ENCODE results near the gene MTHFD1L. TPM values are rescaled to one million over a fixed set of nuclear protein-coding genes. Genes with fewer than 3 reads are reported as not detected.
A peak's percentile ranks its signal among the peaks of the same experiment; 100 is the strongest.
"Not testable (repeated sequence)": the region's sequence is repeated elsewhere in the genome, so short reads cannot be mapped to it uniquely, and the experiment has no call there.

Gene MTHFD1L
- total RNA-seq, result 10 to 100 TPM; 13.0 to 19.1 TPM

DNA sequence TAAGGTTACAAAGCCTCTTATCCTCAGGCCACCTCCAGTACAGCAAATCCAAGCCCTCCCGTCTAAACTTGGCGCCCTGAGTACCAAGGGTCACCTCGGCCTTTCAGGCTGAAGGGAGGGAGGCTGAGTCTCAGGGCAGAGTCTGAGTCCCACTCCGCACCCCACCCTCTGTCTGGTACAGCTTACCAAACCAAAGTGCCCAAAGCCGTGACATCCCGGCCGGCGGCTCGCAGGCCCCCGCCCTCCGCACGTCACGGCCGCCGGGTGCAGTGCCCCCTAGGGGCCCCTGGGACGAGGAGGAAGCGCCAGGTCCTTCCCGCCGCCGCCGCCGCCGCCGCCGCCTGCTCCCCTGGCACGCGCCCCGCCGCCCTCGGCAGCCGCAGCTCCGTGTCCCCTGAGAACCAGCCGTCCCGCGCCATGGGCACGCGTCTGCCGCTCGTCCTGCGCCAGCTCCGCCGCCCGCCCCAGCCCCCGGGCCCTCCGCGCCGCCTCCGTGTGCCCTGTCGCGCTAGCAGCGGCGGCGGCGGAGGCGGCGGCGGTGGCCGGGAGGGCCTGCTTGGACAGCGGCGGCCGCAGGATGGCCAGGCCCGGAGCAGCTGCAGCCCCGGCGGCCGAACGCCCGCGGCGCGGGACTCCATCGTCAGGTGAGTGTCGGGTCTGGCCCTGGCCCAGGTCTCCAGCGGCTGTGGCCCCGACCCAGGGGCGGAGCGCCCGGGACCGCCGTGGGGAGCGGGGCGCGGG lies at the start of gene MTHFD1L:
MTHFD1L (plus strand) TSS at position 297 of the 741 bp plus-strand sequence; CDS start at position 418, 121 bp downstream.
- intact Hi-C loops (cut with DNase I), result no loop called here
- WGBS, 2 donors, result 0 to 1% methylated on average over 5 to 80 of the region's 82 CpGs

DNA sequence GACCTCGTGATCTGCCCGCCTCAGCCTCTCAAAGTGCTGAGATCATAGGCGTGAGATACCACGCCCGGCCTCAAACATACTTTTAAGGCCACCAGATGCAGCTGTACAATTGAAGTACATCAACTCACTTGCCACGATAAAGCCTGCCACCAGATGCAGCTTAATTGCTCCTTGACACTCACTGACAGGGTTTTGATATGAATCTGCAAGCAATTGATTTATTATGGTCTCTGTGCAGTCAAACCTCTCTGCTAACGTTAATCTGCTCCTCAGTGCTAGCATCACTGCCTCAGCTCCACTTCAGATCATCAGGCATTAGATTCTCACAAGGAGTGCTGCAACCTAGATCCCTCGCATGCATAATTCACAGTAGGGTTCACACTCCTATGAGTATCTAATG lies 48.9 kb upstream of the MTHFD1L start:
- intact Hi-C loops (cut with DNase I), result not testable (repeated sequence)

More for the DNA sequence above, at the start of gene MTHFD1L:
- Histone ChIP-seq H3K27me3 (no peaks in the 10 kb centered on the region), H3K9me3 (no peaks in the 10 kb centered on the region), H3K4me3 (peak within 1 kb of the TSS; percentile 58 to 77), H3K36me3 (replicated peaks in 1 of 2; ENCODE audit: insufficient read depth in 1 of 2, low read depth in 2 of 2) (no peaks in the 10 kb centered on the region), H3K4me1 (peaks cover 23% of the 10 kb centered on the region), H3K27ac (peak within 1 kb of the TSS; percentile 68 to 85 (median 84))
- peak; percentile 76 to 81 (median 76) for DNase-seq
- ATAC-seq, result peak; percentile 86
- TF ChIP-seq POLR2A (IDR thresholded peaks at IDR 0.05), result peak; percentile 25 to 41 (median 34)
- TF ChIP-seq, protein P1, sequence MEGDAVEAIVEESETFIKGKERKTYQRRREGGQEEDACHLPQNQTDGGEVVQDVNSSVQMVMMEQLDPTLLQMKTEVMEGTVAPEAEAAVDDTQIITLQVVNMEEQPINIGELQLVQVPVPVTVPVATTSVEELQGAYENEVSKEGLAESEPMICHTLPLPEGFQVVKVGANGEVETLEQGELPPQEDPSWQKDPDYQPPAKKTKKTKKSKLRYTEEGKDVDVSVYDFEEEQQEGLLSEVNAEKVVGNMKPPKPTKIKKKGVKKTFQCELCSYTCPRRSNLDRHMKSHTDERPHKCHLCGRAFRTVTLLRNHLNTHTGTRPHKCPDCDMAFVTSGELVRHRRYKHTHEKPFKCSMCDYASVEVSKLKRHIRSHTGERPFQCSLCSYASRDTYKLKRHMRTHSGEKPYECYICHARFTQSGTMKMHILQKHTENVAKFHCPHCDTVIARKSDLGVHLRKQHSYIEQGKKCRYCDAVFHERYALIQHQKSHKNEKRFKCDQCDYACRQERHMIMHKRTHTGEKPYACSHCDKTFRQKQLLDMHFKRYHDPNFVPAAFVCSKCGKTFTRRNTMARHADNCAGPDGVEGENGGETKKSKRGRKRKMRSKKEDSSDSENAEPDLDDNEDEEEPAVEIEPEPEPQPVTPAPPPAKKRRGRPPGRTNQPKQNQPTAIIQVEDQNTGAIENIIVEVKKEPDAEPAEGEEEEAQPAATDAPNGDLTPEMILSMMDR (IDR thresholded peaks at IDR 0.05), result peak; percentile 43 to 81 (median 62)

DNA sequence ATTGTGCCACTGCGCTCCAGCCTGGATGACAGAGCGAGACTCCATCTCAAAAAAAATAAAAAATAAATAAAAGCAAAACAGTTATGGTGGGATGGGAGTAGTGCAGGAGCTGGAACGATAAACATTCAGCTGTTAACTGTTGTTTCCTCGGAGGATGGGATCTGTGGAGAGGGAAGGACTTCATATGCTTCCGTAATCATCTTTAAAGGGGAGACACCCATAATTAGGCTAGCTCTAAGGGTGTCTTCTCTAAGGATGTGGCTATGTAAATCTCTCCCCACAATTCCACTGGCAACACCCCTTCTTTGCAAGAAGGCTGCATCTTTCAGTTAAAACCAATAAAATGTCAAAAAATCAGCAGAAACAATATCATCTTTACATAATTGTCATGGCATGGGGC lies 42.6 kb upstream of the MTHFD1L start:
- Histone ChIP-seq H3K9me3 (no peaks in the 10 kb centered on the region), H3K27me3 (no peaks in the 10 kb centered on the region), H3K36me3 (replicated peaks in 1 of 2; ENCODE audit: insufficient read depth in 1 of 2, low read depth in 2 of 2) (no peaks in the 10 kb centered on the region), H3K4me3 (no peak overlapping the region), H3K4me1 (no peaks in the 10 kb centered on the region), H3K27ac (no peak overlapping the region)
- DNase-seq (no peak), ATAC-seq (no peak)
- no peak for TF ChIP-seq POLR2A (IDR thresholded peaks at IDR 0.05)
- TF ChIP-seq, protein P1 (IDR thresholded peaks at IDR 0.05), result no peak
- 85 to 86% methylated on average over 5 of the region's 5 CpGs for WGBS, 2 donors
- intact Hi-C loops (cut with DNase I), result no loop called here

More for the DNA sequence above, 48.9 kb upstream of the MTHFD1L start:
- not testable (repeated sequence) for H3K27ac ChIP-seq; H3K36me3 ChIP-seq (replicated peaks in 1 of 2; ENCODE audit: insufficient read depth in 1 of 2, low read depth in 2 of 2); H3K4me3 ChIP-seq; H3K9me3 ChIP-seq; DNase-seq; H3K4me1 ChIP-seq; ATAC-seq; H3K27me3 ChIP-seq
- WGBS, 2 donors, result 66 to 71% methylated on average over 8 of the region's 8 CpGs

DNA sequence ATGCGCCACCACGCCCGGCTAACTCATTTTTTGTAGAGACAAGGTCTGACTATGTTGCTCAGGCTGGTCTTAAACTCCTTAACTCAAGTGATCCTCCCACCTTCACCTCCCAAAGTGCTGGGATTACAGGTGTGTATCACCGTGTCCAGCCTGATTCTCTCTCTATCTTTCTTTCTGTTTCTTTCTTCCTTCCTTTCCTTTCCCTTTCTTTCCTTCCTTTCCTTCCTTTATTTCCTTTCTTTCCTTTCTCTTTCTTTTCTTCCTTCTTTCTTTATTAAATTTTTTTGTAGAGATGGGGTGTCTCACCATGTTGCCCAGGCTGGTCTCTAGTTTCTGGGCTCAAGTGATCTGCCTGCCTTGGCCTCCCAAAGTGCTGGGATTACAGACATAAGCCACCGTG lies 38.7 kb upstream of the MTHFD1L start:
- Histone ChIP-seq H3K4me1 (no peaks in the 10 kb centered on the region), H3K27ac (no peak overlapping the region), H3K27me3 (no peaks in the 10 kb centered on the region), H3K4me3 (no peak overlapping the region), H3K36me3 (replicated peaks in 1 of 2; ENCODE audit: insufficient read depth in 1 of 2, low read depth in 2 of 2) (no peaks in the 10 kb centered on the region), H3K9me3 (no peaks in the 10 kb centered on the region)
- intact Hi-C loops (cut with DNase I), result no loop called here
- WGBS, 2 donors, result 89 to 92% methylated on average over 5 of the region's 5 CpGs
- ATAC-seq, result no peak
- DNase-seq, result no peak
- TF ChIP-seq, protein P1 (IDR thresholded peaks at IDR 0.05), result no peak
- no peak for TF ChIP-seq POLR2A (IDR thresholded peaks at IDR 0.05)

DNA sequence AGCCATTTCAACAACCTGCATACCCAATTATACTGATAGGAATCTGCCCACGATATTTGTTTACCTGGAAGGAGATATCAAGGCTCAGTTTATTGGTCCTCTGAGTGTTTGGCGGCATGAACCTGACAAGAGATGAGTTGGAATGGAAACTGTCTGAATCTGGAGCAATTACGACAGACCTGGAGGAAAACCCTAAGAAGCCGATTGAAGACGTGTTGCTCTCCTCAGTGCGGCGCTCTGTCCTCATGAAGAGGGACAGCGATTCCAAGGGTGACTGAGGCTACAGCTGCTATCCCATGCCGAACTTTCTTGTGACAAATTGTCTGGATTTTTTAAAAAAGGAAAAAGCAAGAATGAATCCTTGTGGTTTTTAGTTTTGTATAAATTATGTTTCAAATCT lies 37.4 kb upstream of the MTHFD1L start:
- H3K27me3 ChIP-seq; intact Hi-C loops (cut with DNase I); H3K4me1 ChIP-seq; H3K9me3 ChIP-seq; ATAC-seq; H3K27ac ChIP-seq; H3K4me3 ChIP-seq; DNase-seq; H3K36me3 ChIP-seq (replicated peaks in 1 of 2; ENCODE audit: insufficient read depth in 1 of 2, low read depth in 2 of 2): not testable (repeated sequence)
- WGBS, 2 donors, result 68 to 70% methylated on average over 9 of the region's 9 CpGs

Measured in body of pancreas (tissue), 4 donors.